Heart left ventricle (tissue), 13 donors: ENCODE measurements around the gene TMEM33.

Source experiments
- POLR2A ChIP-seq, 2 donors: fragments of 450-650 bp; IDR thresholded peaks; one replicate each; pipeline ENCODE4 v1.6.1; 2017; ENCODE audit warnings: antibody characterized with exemption in 2 of 2, mild to moderate bottlenecking in 2 of 2, moderate library complexity in 2 of 2
- TF ChIP-seq, protein P1 (sequence below), 12 donors: fragments of 200-600 bp; sonication (generic) in 4 of 12; IDR thresholded peaks; one replicate each; pipeline versions ENCODE4 v1.5.0 to v1.8.0; 2018 to 2022; ENCODE audit warnings: antibody characterized with exemption in 12 of 12, mild to moderate bottlenecking in 5 of 12
- donor health status: ischemic (EF 13 %, LVEDD 7.1; RV severe dilation, severe dysfunction).
- donor health status: DM: no; HTN: yes; CAD: no.
- donor health status: DM: no; HTN: no; CAD: no.
- donor health status: ischemic (EF 25% LVEDD 6.9; RV normal size, moderate dysfunction).
- donor health status: ischemic (EF 25% LVEDD 5.7; RV mildly dilated, moderate dysfunction).
- donor health status: ischemic (EF 35%, LVEDD 5.7; RV mildly dilated, moderate dysfunction).
- donor health status: nonischemic (EF 11% LVEDD 7.7; RV severe dilation, severe dysfunction).
- donor health status: DM: yes; HTN: yes; CAD: no.
- donor health status: PGD.
- donor health status: ischemic (EF 29% LVEDD 5.4; RV normal size, mild dysfunction).
- donor health status: nonischemic (EF 23%, LVEDD 6.1; RV moderate dilation, normal function).

DNA sequence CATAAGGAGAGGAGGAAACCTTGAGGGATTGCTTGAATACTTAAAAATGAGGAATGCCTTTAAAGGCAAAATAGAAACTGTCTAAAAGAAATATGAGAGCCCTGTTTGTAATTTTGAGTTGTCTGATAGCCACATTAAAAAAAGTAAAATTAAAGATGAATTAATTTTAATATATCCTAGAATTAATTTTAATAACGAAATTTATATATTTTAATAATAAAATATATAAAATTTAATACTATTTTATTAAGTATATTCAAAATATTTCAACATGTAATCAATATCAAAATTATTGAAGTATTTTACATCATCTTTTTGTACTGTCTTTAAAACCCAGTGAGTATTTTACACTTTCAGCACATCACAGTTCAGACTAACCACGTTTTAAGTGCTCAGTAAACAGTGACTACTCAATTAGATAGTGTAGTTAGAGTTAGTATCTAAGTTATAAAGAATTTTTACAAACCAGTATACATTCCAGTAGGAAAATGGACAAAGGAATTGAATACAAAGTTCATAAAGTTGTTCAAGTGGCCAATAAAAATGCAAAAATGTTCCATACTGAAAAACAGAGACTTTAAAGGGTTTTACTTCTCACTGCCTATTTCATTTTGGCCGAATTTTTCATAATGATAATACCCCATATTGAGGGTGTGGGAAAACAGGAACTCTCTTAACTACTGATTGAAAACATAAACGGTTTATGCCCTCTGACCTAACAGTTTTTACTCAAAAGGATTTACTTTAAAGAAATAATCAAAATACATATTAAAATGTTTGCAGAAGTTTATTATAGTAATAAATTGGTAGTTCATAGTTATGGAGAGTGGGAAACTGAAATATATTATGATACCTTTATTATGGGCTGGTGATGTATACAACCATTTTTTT is 58.0 kb downstream of the TMEM33 start:
- TF ChIP-seq, protein P1, sequence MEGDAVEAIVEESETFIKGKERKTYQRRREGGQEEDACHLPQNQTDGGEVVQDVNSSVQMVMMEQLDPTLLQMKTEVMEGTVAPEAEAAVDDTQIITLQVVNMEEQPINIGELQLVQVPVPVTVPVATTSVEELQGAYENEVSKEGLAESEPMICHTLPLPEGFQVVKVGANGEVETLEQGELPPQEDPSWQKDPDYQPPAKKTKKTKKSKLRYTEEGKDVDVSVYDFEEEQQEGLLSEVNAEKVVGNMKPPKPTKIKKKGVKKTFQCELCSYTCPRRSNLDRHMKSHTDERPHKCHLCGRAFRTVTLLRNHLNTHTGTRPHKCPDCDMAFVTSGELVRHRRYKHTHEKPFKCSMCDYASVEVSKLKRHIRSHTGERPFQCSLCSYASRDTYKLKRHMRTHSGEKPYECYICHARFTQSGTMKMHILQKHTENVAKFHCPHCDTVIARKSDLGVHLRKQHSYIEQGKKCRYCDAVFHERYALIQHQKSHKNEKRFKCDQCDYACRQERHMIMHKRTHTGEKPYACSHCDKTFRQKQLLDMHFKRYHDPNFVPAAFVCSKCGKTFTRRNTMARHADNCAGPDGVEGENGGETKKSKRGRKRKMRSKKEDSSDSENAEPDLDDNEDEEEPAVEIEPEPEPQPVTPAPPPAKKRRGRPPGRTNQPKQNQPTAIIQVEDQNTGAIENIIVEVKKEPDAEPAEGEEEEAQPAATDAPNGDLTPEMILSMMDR (IDR thresholded peaks at IDR 0.05), result no peak
- TF ChIP-seq POLR2A (IDR thresholded peaks at IDR 0.05), result no peak
